H1 (cell line): ENCODE results near the gene MEF2B. TPM values are rescaled to one million over a fixed set of nuclear protein-coding genes. Genes with fewer than 3 reads are reported as not detected.

Experiments
- CTCF ChIA-PET: fragments of 300-600 bp; sonication (Branson Sonifier 250); formaldehyde crosslinking; loops from one replicate; lab custom pipeline; 2021; ENCODE audit not compliant: partially characterized antibody; lab: Charles Lee
- POLR2A ChIA-PET: fragments of 300-600 bp; sonication (Branson Sonifier 250); formaldehyde crosslinking; loops from one replicate; lab custom pipeline; 2021; ENCODE audit warnings: inconsistent platforms; ENCODE audit not compliant: partially characterized antibody; lab: Charles Lee
- DNase-seq, 2 experiments: peaks; one replicate each; pipeline versions ENCODE4 v3.0.0 to v3.0.0-alpha.2; 2010 to 2022; ENCODE audit warnings: low spot score in 2 of 2, low read depth in 1 of 2, mixed read lengths in 1 of 2
- FAIRE-seq: peaks from 2 replicates; lab custom pipeline; 2011; peaks lifted over from hg19 to GRCh38; lab: Jason Lieb, UNC
- H2AFZ ChIP-seq: 2 replicates; pipeline ENCODE4 v1.8.1; 2012; ENCODE audit warnings: low read length, inconsistent platforms
- H2AK5ac ChIP-seq: 2 replicates; pipeline ENCODE4 v1.6.1; 2013; ENCODE audit warnings: low read depth, low read length
- H2BK120ac ChIP-seq: replicated peaks from 2 replicates; pipeline ENCODE3; 2013; ENCODE audit warnings: low read depth, low read length, inconsistent platforms
- H2BK12ac ChIP-seq: 2 replicates; pipeline ENCODE4 v1.6.1; 2013; ENCODE audit warnings: low read depth, low read length
- H2BK15ac ChIP-seq: 2 replicates; pipeline ENCODE4 v1.6.1; 2013; ENCODE audit warnings: low read length
- H2BK20ac ChIP-seq: 2 replicates; pipeline ENCODE4 v1.6.1; 2013; ENCODE audit warnings: low read length
- H2BK5ac ChIP-seq: 2 replicates; pipeline ENCODE4 v1.6.1; 2013; ENCODE audit warnings: low read depth, low read length
- H3K14ac ChIP-seq: 2 replicates; pipeline ENCODE4 v1.6.1; 2013; ENCODE audit warnings: inconsistent platforms; ENCODE audit not compliant: insufficient read length
- H3K18ac ChIP-seq: 2 replicates; pipeline ENCODE4 v1.6.1; 2013; ENCODE audit warnings: low read length; ENCODE audit errors: extremely low read depth
- H3K23ac ChIP-seq: 2 replicates; pipeline ENCODE4 v1.6.1; 2013; ENCODE audit warnings: inconsistent platforms; ENCODE audit not compliant: insufficient read length
- H3K23me2 ChIP-seq: 2 replicates; pipeline ENCODE4 v1.6.1; 2013; ENCODE audit warnings: low read depth, low read length
- H3K27ac ChIP-seq: 2 replicates; pipeline ENCODE4 v1.6.1; 2011; ENCODE audit warnings: low read depth, low read length, inconsistent platforms
- H3K27me3 ChIP-seq, 4 experiments: replicated peaks in 1 of 4; 1 replicate in 1 of 4; 2 replicates in 3 of 4; pipeline versions ENCODE4 v1.6.1 to v1.8.1; 2011 to 2013; ENCODE audit warnings: low read length in 3 of 4, mild to moderate bottlenecking in 3 of 4, inconsistent platforms in 2 of 4, mixed read lengths in 2 of 4, moderate library complexity in 1 of 4; ENCODE audit not compliant: control insufficient read depth in 3 of 4, insufficient read depth in 3 of 4; ENCODE audit errors: extremely low read depth in 1 of 4
- H3K36me3 ChIP-seq, 4 experiments: 2 replicates each; pipeline versions ENCODE4 v1.6.1 to v1.8.1; 2011 to 2013; ENCODE audit warnings: mild to moderate bottlenecking in 4 of 4, low read length in 3 of 4, moderate library complexity in 2 of 4, control low read depth in 1 of 4, inconsistent platforms in 1 of 4; ENCODE audit not compliant: insufficient read depth in 4 of 4, control insufficient read depth in 2 of 4
- H3K4ac ChIP-seq: replicated peaks from 2 replicates; pipeline ENCODE3; 2013; ENCODE audit warnings: low read length, low read depth, mixed read lengths, inconsistent platforms; ENCODE audit not compliant: insufficient read length
- H3K4me1 ChIP-seq, 4 experiments: replicated peaks in 1 of 4; 1 replicate in 1 of 4; 2 replicates in 3 of 4; pipeline versions ENCODE4 v1.6.1 to v1.8.1; 2011 to 2013; ENCODE audit warnings: low read length in 3 of 4, inconsistent platforms in 2 of 4, mixed read lengths in 1 of 4; ENCODE audit not compliant: insufficient read depth in 4 of 4, control insufficient read depth in 3 of 4
- H3K4me2 ChIP-seq, 2 experiments: 2 replicates each; pipeline versions ENCODE4 v1.6.1 to v1.8.1; 2011 to 2013; ENCODE audit warnings: low read depth in 2 of 2, low read length in 2 of 2, control low read depth in 1 of 2, inconsistent platforms in 1 of 2, mild to moderate bottlenecking in 1 of 2; ENCODE audit not compliant: insufficient read depth in 1 of 2
- H3K4me3 ChIP-seq, 4 experiments: fragments of 200-600, 300-600 bp in 1 of 4; sonication (generic), shearing (Covaris generic), sonication (Bioruptor Twin) in 1 of 4; 2 replicates each; pipeline versions ENCODE4 v1.5.1 to v1.8.1; 2011 to 2016; ENCODE audit warnings: low read length in 4 of 4, low read depth in 3 of 4, control low read depth in 2 of 4, inconsistent platforms in 2 of 4, mild to moderate bottlenecking in 2 of 4, mixed read lengths in 1 of 4, moderate library complexity in 1 of 4; ENCODE audit not compliant: insufficient read depth in 2 of 4; ENCODE audit errors: extremely low read depth in 1 of 4
- H3K56ac ChIP-seq: replicated peaks from 2 replicates; pipeline ENCODE3; 2013; ENCODE audit warnings: low read depth, mild to moderate bottlenecking, mixed read lengths, low read length, inconsistent platforms; ENCODE audit not compliant: insufficient read length
- H3K79me1 ChIP-seq: 2 replicates; pipeline ENCODE4 v1.6.1; 2013; ENCODE audit warnings: low read depth, low read length, control low read depth
- H3K79me2 ChIP-seq, 2 experiments: 2 replicates each; pipeline versions ENCODE4 v1.6.1 to v1.8.1; 2012 to 2013; ENCODE audit warnings: low read length in 2 of 2, mild to moderate bottlenecking in 2 of 2, inconsistent platforms in 1 of 2; ENCODE audit not compliant: insufficient read depth in 2 of 2, control insufficient read depth in 1 of 2
- H3K9ac ChIP-seq, 4 experiments: replicated peaks in 1 of 4; 1 replicate in 1 of 4; 2 replicates in 3 of 4; pipeline versions ENCODE4 v1.6.1 to v1.8.1; 2011 to 2013; ENCODE audit warnings: low read depth in 3 of 4, low read length in 3 of 4, control low read depth in 2 of 4, mild to moderate bottlenecking in 2 of 4, moderate library complexity in 2 of 4, inconsistent platforms in 1 of 4; ENCODE audit errors: extremely low read depth in 1 of 4
- H3K9me3 ChIP-seq, 2 experiments: 2 replicates each; pipeline versions ENCODE4 v1.6.1 to v1.8.1; 2012 to 2013; ENCODE audit warnings: mild to moderate bottlenecking in 2 of 2, moderate library complexity in 2 of 2, control low read depth in 1 of 2, inconsistent platforms in 1 of 2, low read depth in 1 of 2, low read length in 1 of 2, mixed read lengths in 1 of 2; ENCODE audit not compliant: insufficient read depth in 2 of 2
- H4K20me1 ChIP-seq, 2 experiments: replicated peaks in 1 of 2; 2 replicates each; pipeline versions ENCODE3 to v1.8.1; 2011 to 2013; ENCODE audit warnings: inconsistent platforms in 2 of 2, low read length in 2 of 2, mild to moderate bottlenecking in 1 of 2; ENCODE audit not compliant: insufficient read depth in 2 of 2, control insufficient read depth in 1 of 2
- H4K5ac ChIP-seq: 2 replicates; pipeline ENCODE4 v1.6.1; 2013; ENCODE audit warnings: low read length, low read depth, mixed read lengths, inconsistent platforms; ENCODE audit not compliant: insufficient read length
- H4K8ac ChIP-seq: 2 replicates; pipeline ENCODE4 v1.8.0; 2013; ENCODE audit warnings: mild to moderate bottlenecking, moderate library complexity, low read length, inconsistent platforms; ENCODE audit not compliant: insufficient read depth; ENCODE audit errors: extremely low read depth
- H4K91ac ChIP-seq: replicated peaks from 2 replicates; pipeline ENCODE3; 2013; ENCODE audit warnings: low read length, mixed read lengths, inconsistent platforms; ENCODE audit not compliant: insufficient read length
- ATF3 ChIP-seq: IDR thresholded peaks from 2 replicates; pipeline ENCODE4 v1.6.1; 2011; ENCODE audit warnings: low read depth, mild to moderate bottlenecking, low read length; ENCODE audit not compliant: insufficient read depth
- BACH1 ChIP-seq: IDR thresholded peaks from 2 replicates; pipeline ENCODE4 v1.6.1; 2012; ENCODE audit warnings: low read length, improper control_type of control experiment
- BCL11A ChIP-seq, 2 experiments: IDR thresholded peaks; one replicate each; pipeline ENCODE4 v1.6.1; 2011; ENCODE audit warnings: low read depth in 2 of 2, low read length in 2 of 2, mild to moderate bottlenecking in 2 of 2
- CBX5 ChIP-seq: fragments of 300-800, 300-1000 bp; sonication (generic); IDR thresholded peaks from 2 replicates; pipeline ENCODE4 v1.7.1; 2016; ENCODE audit warnings: antibody characterized with exemption, low read length, low read depth
- EGR1 ChIP-seq: IDR thresholded peaks from 2 replicates; pipeline ENCODE4 v1.6.1; 2011; ENCODE audit warnings: low read depth, low read length, borderline replicate concordance
- HDAC6 ChIP-seq: IDR thresholded peaks from one replicate; pipeline ENCODE4 v1.7.1; 2012; ENCODE audit warnings: low read depth, mild to moderate bottlenecking, inconsistent platforms, low read length, moderate library complexity
- NANOG ChIP-seq: IDR thresholded peaks from 2 replicates; pipeline ENCODE4 v1.6.1; 2011; ENCODE audit warnings: low read length, low read depth, mild to moderate bottlenecking, inconsistent platforms; ENCODE audit not compliant: insufficient read depth, poor library complexity, severe bottlenecking
- PHF8 ChIP-seq: fragments of 200-600 bp; sonication (generic); conservative IDR thresholded peaks from 2 replicates; pipeline ENCODE4 v1.7.1; 2012; ENCODE audit warnings: low read depth, mild to moderate bottlenecking, inconsistent platforms, low read length, moderate library complexity
- RFX5 ChIP-seq: IDR thresholded peaks from 2 replicates; pipeline ENCODE4 v1.6.1; 2011; ENCODE audit warnings: low read depth, low read length, improper control_type of control experiment, borderline replicate concordance
- SIN3A ChIP-seq, 2 experiments: IDR thresholded peaks in 1 of 2; conservative IDR thresholded peaks in 1 of 2; 2 replicates each; pipeline ENCODE4 v1.6.1; 2011 to 2012; ENCODE audit warnings: low read length in 2 of 2, improper control_type of control experiment in 1 of 2, low read depth in 1 of 2, mild to moderate bottlenecking in 1 of 2
- SIRT6 ChIP-seq: IDR thresholded peaks from one replicate; pipeline ENCODE4 v1.7.1; 2012; ENCODE audit warnings: low read length, inconsistent platforms
- SP1 ChIP-seq: IDR thresholded peaks from 2 replicates; pipeline ENCODE4 v1.6.1; 2011; ENCODE audit warnings: low read depth, low read length
- SP4 ChIP-seq: IDR thresholded peaks from 2 replicates; pipeline ENCODE4 v1.6.1; 2012; ENCODE audit warnings: low read length, inconsistent platforms
- TAF1 ChIP-seq: IDR thresholded peaks from 2 replicates; pipeline ENCODE4 v1.6.1; 2011; ENCODE audit warnings: mild to moderate bottlenecking, low read depth, low read length
- TBP ChIP-seq: IDR thresholded peaks from 2 replicates; pipeline ENCODE4 v1.6.1; 2011; ENCODE audit warnings: low read depth, low read length, improper control_type of control experiment
- WGBS, 2 experiments: shearing (Covaris generic) in 1 of 2; methylation state at CpG; one replicate each; pipeline versions ENCODE4 v1.1.6 to v1.1.7; 2013 to 2015; ENCODE audit warnings: low lambda C conversion rate in 2 of 2, mixed read lengths in 2 of 2, inconsistent platforms in 1 of 2, low coverage in 1 of 2, missing lambda C conversion rate in 1 of 2; ENCODE audit not compliant: insufficient replicate concordance in 2 of 2, insufficient coverage in 1 of 2, insufficient read length in 1 of 2; ENCODE audit errors: extremely low coverage in 1 of 2, missing lambda C conversion rate in 1 of 2; 5-methylcytosine and 5-hydroxymethylcytosine counted together
- polyA plus RNA-seq, 7 experiments: library from polyadenylated mRNA; depleted of rRNA in 3 of 7; stranded (reverse) in 5 of 7; unstranded in 2 of 7; fragments of >200 nt in 5 of 7; fragments of 200-250 nt in 2 of 7; gene quantifications; 1 replicate in 5 of 7; 2 replicates in 1 of 7; 4 replicates in 1 of 7; pipeline versions ENCODE4 v1.2.1 to v1.2.3, GENCODE V29; 2011 to 2013; ENCODE audit warnings: missing spikeins in 2 of 7, mixed read lengths in 2 of 7
- total RNA-seq: library from RNA; stranded (reverse); fragmentation: NEBNext Ultra II Directional; extraction: Animal tissue kit (Norgen Biotek cat#: 25700); gene quantifications from 2 replicates; pipeline ENCODE4 v1.2.1, GENCODE V29; 2021

MEF2B gene
- total and polyA plus RNA-seq, 2 of the 8 experiments (the other 6 are each of a cell fraction or from before 2014, with no cell fraction given) = 2.8 to 3.7 TPM

GRCh38 chr19:19149435-19149834 is 20.6 kb downstream of the MEF2B start:
- no peak overlapping the region for H3K4me3 ChIP-seq
- no peak for DNase-seq
- H3K56ac ChIP-seq = no peak overlapping the region
- ChIA-PET CTCF (interaction anchor here (1.0 to 4.7 kb wide), 7 partner anchors 8 to 193 kb away, joined by 3 to 85 read pairs (median 3); no protein-coding TSS in a partner anchor), POLR2A (interaction anchor here (0.6 to 5.7 kb wide), 3 partner anchors 10 to 145 kb away, joined by 4 to 33 read pairs (median 5); partner anchors contain the start of gene MEF2B)
- no peak overlapping the region for H2AFZ ChIP-seq
- H3K27me3 ChIP-seq = no peaks in the 10 kb centered on the region
- no peak overlapping the region for H2BK5ac ChIP-seq
- H3K36me3 ChIP-seq = no peaks in the 10 kb centered on the region
- H3K79me2 ChIP-seq = no peaks in the 10 kb centered on the region
- no peak overlapping the region for H2BK20ac ChIP-seq
- H3K4ac ChIP-seq = no peak overlapping the region
- no peak overlapping the region for H2BK15ac ChIP-seq
- no peak overlapping the region for H2AK5ac ChIP-seq
- no peaks in the 10 kb centered on the region for H3K23me2 ChIP-seq
- no peak overlapping the region for H2BK120ac ChIP-seq
- H4K91ac ChIP-seq = no peak overlapping the region
- no peak overlapping the region for H3K23ac ChIP-seq
- no peak overlapping the region for H3K18ac ChIP-seq
- no peak overlapping the region for H3K4me2 ChIP-seq
- H3K4me1 ChIP-seq = peaks cover 0 to 2% (median under 1%) of the 10 kb centered on the region in 4 experiments; a peak in 2 of 7 replicates
- WGBS, 2 experiments = 90% methylated on average over 2 of the region's 2 CpGs; no CpG with 5 or more reads in 1 of the 2 experiments
- no peak overlapping the region for H3K14ac ChIP-seq
- no peaks in the 10 kb centered on the region for H4K20me1 ChIP-seq
- no peaks in the 10 kb centered on the region for H3K79me1 ChIP-seq
- no peak overlapping the region for H3K9ac ChIP-seq
- H4K5ac ChIP-seq = no peak overlapping the region
- FAIRE-seq = no peak
- no peak overlapping the region for H3K27ac ChIP-seq
- no peaks in the 10 kb centered on the region for H3K9me3 ChIP-seq
- no peak overlapping the region for H2BK12ac ChIP-seq
- no peak overlapping the region for H4K8ac ChIP-seq
- TF ChIP-seq SIN3A (conservative IDR thresholded peaks at IDR 0.05 in 1 of 2, IDR thresholded peaks at IDR 0.05 in 1 of 2; ENCODE audit: low read depth in 1 of 2, low read length in 2 of 2) (no peak), BACH1 (no peak), PHF8 (no peak), TAF1 (no peak), SIRT6 (no peak), TBP (no peak), SP1 (no peak), BCL11A (IDR thresholded peaks at IDR 0.05; ENCODE audit: low read depth in 2 of 2, low read length in 2 of 2) (no peak), ATF3 (no peak), HDAC6 (no peak), EGR1 (no peak), CBX5 (no peak), NANOG (no peak), RFX5 (no peak), SP4 (no peak)
